GM12873 (cell line): ENCODE results near the gene PRKN.

Source experiments
- CTCF ChIP-seq: IDR thresholded peaks from 2 replicates; pipeline ENCODE4 v1.5.1; 2012; ENCODE audit warnings: low read depth, mild to moderate bottlenecking, moderate library complexity, low read length, control low read depth; ENCODE audit not compliant: insufficient read depth; ENCODE audit errors: missing control alignments

The PRKN gene

GRCh38 chr6:161598896-161599295 is 1128.7 kb downstream of the PRKN start:
- no peak for TF ChIP-seq CTCF

GRCh38 chr6:161596807-161597520 is 1130.6 kb downstream of the PRKN start:
- TF ChIP-seq CTCF = no peak

- no peak for TF ChIP-seq CTCF
These were observed 1133.2 kb downstream of the PRKN start for GRCh38 chr6:161594412-161594811.

- no peak for TF ChIP-seq CTCF
These were observed 1136.5 kb downstream of the PRKN start for GRCh38 chr6:161590961-161591627.

GRCh38 chr6:161586887-161587286 is 1140.7 kb downstream of the PRKN start:
- TF ChIP-seq CTCF = no peak

- TF ChIP-seq CTCF = no peak
These were observed 1142.8 kb downstream of the PRKN start for GRCh38 chr6:161584621-161585340.

- TF ChIP-seq CTCF = no peak
These were observed 1143.5 kb downstream of the PRKN start for GRCh38 chr6:161584051-161584450.
